Transverse colon (tissue), 4 donors: ENCODE results near the gene SLC39A5. TPM values are rescaled to one million over a fixed set of nuclear protein-coding genes. Genes with fewer than 3 reads are reported as not detected.

ENCODE experiments used
- DNase-seq: peaks from one replicate; pipeline ENCODE4 v3.0.0-alpha.2; 2019
- H3K27ac ChIP-seq, 4 donors: fragments of 200-600 bp; sonication (generic); 2 replicates each; pipeline ENCODE4 v1.5.1; 2016 to 2018; ENCODE audit warnings: inconsistent platforms in 4 of 4
- H3K27me3 ChIP-seq: fragments of 200-600 bp; sonication (generic); 2 replicates; pipeline ENCODE4 v1.5.1; 2017; ENCODE audit warnings: inconsistent platforms
- H3K36me3 ChIP-seq, 4 donors: fragments of 200-600 bp; sonication (generic); 2 replicates each; pipeline ENCODE4 v1.5.1; 2017 to 2019; ENCODE audit warnings: inconsistent platforms in 4 of 4
- H3K4me1 ChIP-seq, 4 donors: fragments of 200-600 bp; sonication (generic); 2 replicates each; pipeline ENCODE4 v1.5.1; 2017 to 2020; ENCODE audit warnings: inconsistent platforms in 4 of 4
- H3K4me3 ChIP-seq, 4 donors: fragments of 200-600 bp; sonication (generic); 1 replicate in 1 of 4; 2 replicates in 3 of 4; pipeline versions ENCODE4 v1.5.1 to v1.6.1; 2017 to 2019; ENCODE audit warnings: inconsistent platforms in 4 of 4
- H3K9me3 ChIP-seq, 2 donors: fragments of 200-600 bp; sonication (generic); 2 replicates each; pipeline ENCODE4 v1.5.1; 2017 to 2019; ENCODE audit warnings: inconsistent platforms in 2 of 2
- CTCF ChIP-seq, 5 experiments: fragments of 200-600 bp in 3 of 5; fragments of 450-650 bp in 2 of 5; sonication (generic) in 3 of 5; IDR thresholded peaks; 1 replicate in 2 of 5; 2 replicates in 3 of 5; pipeline ENCODE4 v1.5.1; 2016 to 2017; ENCODE audit warnings: antibody characterized with exemption in 5 of 5, inconsistent platforms in 3 of 5, mild to moderate bottlenecking in 2 of 5, moderate library complexity in 1 of 5
- EP300 ChIP-seq: sonication (generic); formaldehyde crosslinking; IDR thresholded peaks from one replicate; pipeline ENCODE4 v1.6.1; 2017; ENCODE audit warnings: antibody characterized with exemption, low read depth
- POLR2A ChIP-seq: fragments of 450-650 bp; IDR thresholded peaks from one replicate; pipeline ENCODE4 v1.6.1; 2016; ENCODE audit warnings: antibody characterized with exemption, mild to moderate bottlenecking, moderate library complexity
- POLR2AphosphoS5 ChIP-seq, 3 donors: sonication (generic); formaldehyde crosslinking; IDR thresholded peaks; one replicate each; pipeline ENCODE4 v1.6.1; 2016; ENCODE audit warnings: antibody characterized with exemption in 3 of 3
- WGBS, 2 donors: methylation state at CpG; one replicate each; pipeline ENCODE4 v1.1.5; 2018; ENCODE audit warnings: low coverage in 1 of 2; 5-methylcytosine and 5-hydroxymethylcytosine counted together
- in situ Hi-C, 4 donors: fragments of 200-750 bp; cut with MboI; loops; one replicate each; pipeline versions ENCODE4 v1.15.0 to v1.15.1; 2017; ENCODE audit warnings: low sequenced_read_pairs in 3 of 4, low pct_ligation_motif_present in 1 of 4, low pct_unique_long_range_greater_than_20kb in 1 of 4
- intact Hi-C: fragments of 100-400 bp; cut with DNase I; formaldehyde crosslinking; loops from one replicate; pipeline ENCODE4 v1.15.1; 2023; ENCODE audit warnings: low total_unique reads
- total RNA-seq, 4 donors: library from RNA; depleted of rRNA; stranded (reverse); fragments of >200 nt; gene quantifications; one replicate each; pipeline ENCODE4 v1.1.0, GENCODE V29; 2016

The SLC39A5 gene
- total RNA-seq, 4 donors from 2014 or later = 225 to 325 (median 283) TPM

GRCh38 chr12:56220611-56221231, 9.1 kb upstream of the SLC39A5 start:
- Histone ChIP-seq H3K4me3 (peak overlapping the region; percentile 65 to 95 (median 76)), H3K9me3 (no peaks in the 10 kb centered on the region), H3K4me1 (peaks cover 28 to 47% (median 39%) of the 10 kb centered on the region in 4 donors), H3K36me3 (peaks cover 0 to 5% (median 0%) of the 10 kb centered on the region in 4 donors), H3K27ac (peak overlapping the region; percentile 96 to 99 (median 98)), H3K27me3 (no peaks in the 10 kb centered on the region)
- 8 to 22% methylated on average over 7 to 10 of the region's 10 CpGs for WGBS, 2 donors
- no peak for TF ChIP-seq POLR2AphosphoS5 (IDR thresholded peaks at IDR 0.05)
- no peak for TF ChIP-seq CTCF (IDR thresholded peaks at IDR 0.05)
- TF ChIP-seq POLR2A = no peak
- no peak for TF ChIP-seq EP300
- in situ Hi-C loops = no loop called here
- intact Hi-C loops = no loop called here
- no peak for DNase-seq

GRCh38 chr12:56221232-56221756, 8.6 kb upstream of the SLC39A5 start:
- intact Hi-C loops (no loop called here), in situ Hi-C loops (no loop called here)
- H3K27me3 ChIP-seq = no peaks in the 10 kb centered on the region
- H3K4me3 ChIP-seq = peak overlapping the region; percentile 65 to 95 (median 76)
- WGBS, 2 donors = 0 to 1% methylated on average over 8 to 21 of the region's 21 CpGs
- H3K4me1 ChIP-seq = peaks cover 28 to 47% (median 39%) of the 10 kb centered on the region in 4 donors
- peak overlapping the region; percentile 96 to 99 (median 98) for H3K27ac ChIP-seq
- TF ChIP-seq POLR2A = no peak
- TF ChIP-seq CTCF (IDR thresholded peaks at IDR 0.05) = no peak
- TF ChIP-seq POLR2AphosphoS5 (IDR thresholded peaks at IDR 0.05) = peak in 1 of 3 donors; percentile 2
- TF ChIP-seq EP300 = no peak
- DNase-seq = peak; percentile 59
- peaks cover 0 to 3% (median 0%) of the 10 kb centered on the region in 4 donors for H3K36me3 ChIP-seq
- no peaks in the 10 kb centered on the region for H3K9me3 ChIP-seq

- Histone ChIP-seq H3K27ac (peak within 1 kb of the TSS; percentile 96 to 99 (median 98)), H3K4me3 (peak within 1 kb of the TSS; percentile 65 to 95 (median 76)), H3K4me1 (peaks cover 28 to 47% (median 39%) of the 10 kb centered on the region in 4 donors), H3K9me3 (no peaks in the 10 kb centered on the region), H3K27me3 (no peaks in the 10 kb centered on the region), H3K36me3 (no peaks in the 10 kb centered on the region)
- peak; percentile 98 for DNase-seq
- 3 to 40% methylated on average over 2 to 42 of the region's 42 CpGs for WGBS, 2 donors
- intact Hi-C loops = loop anchor here (2.0 kb wide), 1 partner anchor 105 kb away; the partner anchor contains the start of gene RPL41
- TF ChIP-seq EP300 = peak; percentile 58
- peak; percentile 99 for TF ChIP-seq POLR2AphosphoS5 (IDR thresholded peaks at IDR 0.05)
- peak; percentile 98 for TF ChIP-seq POLR2A
- TF ChIP-seq CTCF (IDR thresholded peaks at IDR 0.05) = peak in 3 of 5 experiments; percentile 5 to 48 (median 33)
- in situ Hi-C loops = no loop called here
Observed at GRCh38 chr12:56221757-56222530, 7.9 kb upstream of the SLC39A5 start, which contains the start of gene RNF41. Gene RNF41, minus strand, starts transcription at chr12:56221922. Its CDS starts 7,875 bp downstream, at chr12:56214047.

- no peaks in the 10 kb centered on the region for H3K36me3 ChIP-seq
- H3K4me3 ChIP-seq = peak overlapping the region; percentile 18 to 95 (median 72)
- TF ChIP-seq POLR2AphosphoS5 (IDR thresholded peaks at IDR 0.05) (no peak), CTCF (IDR thresholded peaks at IDR 0.05) (no peak), EP300 (no peak), POLR2A (no peak)
- no peak for DNase-seq
- 0 to 18% methylated on average over 2 to 4 of the region's 4 CpGs for WGBS, 2 donors
- no peaks in the 10 kb centered on the region for H3K27me3 ChIP-seq
- in situ Hi-C loops = no loop called here
- peaks cover 28 to 47% (median 39%) of the 10 kb centered on the region in 4 donors for H3K4me1 ChIP-seq
- H3K9me3 ChIP-seq = no peaks in the 10 kb centered on the region
- intact Hi-C loops = loop anchor here (2.0 kb wide), 1 partner anchor 106 kb away; the partner anchor contains the start of gene RPL41
- H3K27ac ChIP-seq = peak overlapping the region; percentile 96 to 99 (median 98)
Observed at GRCh38 chr12:56222531-56222895, 7.3 kb upstream of the SLC39A5 start.
